ENCODE results near the gene TMEM165.

- TF ChIP-seq POLR2A (IDR thresholded peaks at IDR 0.05), result no peak
- no peak for TF ChIP-seq CTCF (IDR thresholded peaks at IDR 0.05)
- TF ChIP-seq EP300 (IDR thresholded peaks at IDR 0.05), result no peak
- peak in 1 of 3 donors; percentile 20 for TF ChIP-seq POLR2AphosphoS5 (IDR thresholded peaks at IDR 0.05)
Measured at GRCh38 chr4:55355555-55355954, 40.2 kb upstream of the TMEM165 start.
